HG03175 (cell line): ENCODE measurements around the gene PKIB.
A peak's percentile ranks its signal among the peaks of the same experiment; 100 is the strongest.
"Not testable (repeated sequence)": the region's sequence is repeated elsewhere in the genome, so short reads cannot be mapped to it uniquely, and the experiment has no call there.

Source experiments
- ATAC-seq: cut with Tn5 transposase; IDR thresholded peaks from one replicate; pipeline ENCODE4 v1.9.1; 2021; ENCODE audit warnings: mild to moderate bottlenecking, moderate library complexity; ENCODE audit not compliant: unreplicated experiment

The PKIB gene

GRCh38 chr6:122609881-122610689 is at the start of gene PKIB:
PKIB (plus strand) TSS chr6:122610405; CDS start chr6:122717795, 107,390 bp downstream.
- peak; percentile 89 for ATAC-seq

GRCh38 chr6:122563364-122564052 is 46.7 kb upstream of the PKIB start:
- ATAC-seq: no peak

GRCh38 chr6:122564230-122564629 is 46.0 kb upstream of the PKIB start:
- ATAC-seq: no peak

GRCh38 chr6:122565708-122566107 is 44.5 kb upstream of the PKIB start:
- no peak for ATAC-seq

- no peak for ATAC-seq
Measured at GRCh38 chr6:122567034-122567433, 43.2 kb upstream of the PKIB start.

GRCh38 chr6:122568350-122568749 is 41.9 kb upstream of the PKIB start:
- no peak for ATAC-seq

- ATAC-seq: no peak
Measured at GRCh38 chr6:122568797-122569221, 41.4 kb upstream of the PKIB start.

- ATAC-seq: no peak
Measured at GRCh38 chr6:122569230-122569771, 40.9 kb upstream of the PKIB start.

- ATAC-seq: no peak
Measured at GRCh38 chr6:122571888-122572287, 38.3 kb upstream of the PKIB start.

- no peak for ATAC-seq
Measured at GRCh38 chr6:122576888-122577287, 33.3 kb upstream of the PKIB start.

- no peak for ATAC-seq
Measured at GRCh38 chr6:122578961-122579360, 31.2 kb upstream of the PKIB start.

GRCh38 chr6:122580737-122581136 is 29.5 kb upstream of the PKIB start:
- ATAC-seq: no peak

GRCh38 chr6:122589115-122589514 is 21.1 kb upstream of the PKIB start:
- no peak for ATAC-seq

- not testable (repeated sequence) for ATAC-seq
Measured at GRCh38 chr6:122598295-122598694, 11.9 kb upstream of the PKIB start.

- no peak for ATAC-seq
Measured at GRCh38 chr6:122604676-122605075, 5.5 kb upstream of the PKIB start.

GRCh38 chr6:122610690-122611455 is 668 bp downstream of the PKIB start:
- peak; percentile 40 for ATAC-seq

- ATAC-seq: no peak
Measured at GRCh38 chr6:122612838-122613237, 2.6 kb downstream of the PKIB start.

- no peak for ATAC-seq
Measured at GRCh38 chr6:122614303-122614702, 4.1 kb downstream of the PKIB start.

- ATAC-seq: no peak
Measured at GRCh38 chr6:122615409-122615808, 5.2 kb downstream of the PKIB start.

- ATAC-seq: no peak
Measured at GRCh38 chr6:122616877-122617276, 6.7 kb downstream of the PKIB start.

GRCh38 chr6:122619309-122619708 is 9.1 kb downstream of the PKIB start:
- ATAC-seq: no peak
